ENCODE measurements around the gene BOD1L1.

BOD1L1 gene

DNA sequence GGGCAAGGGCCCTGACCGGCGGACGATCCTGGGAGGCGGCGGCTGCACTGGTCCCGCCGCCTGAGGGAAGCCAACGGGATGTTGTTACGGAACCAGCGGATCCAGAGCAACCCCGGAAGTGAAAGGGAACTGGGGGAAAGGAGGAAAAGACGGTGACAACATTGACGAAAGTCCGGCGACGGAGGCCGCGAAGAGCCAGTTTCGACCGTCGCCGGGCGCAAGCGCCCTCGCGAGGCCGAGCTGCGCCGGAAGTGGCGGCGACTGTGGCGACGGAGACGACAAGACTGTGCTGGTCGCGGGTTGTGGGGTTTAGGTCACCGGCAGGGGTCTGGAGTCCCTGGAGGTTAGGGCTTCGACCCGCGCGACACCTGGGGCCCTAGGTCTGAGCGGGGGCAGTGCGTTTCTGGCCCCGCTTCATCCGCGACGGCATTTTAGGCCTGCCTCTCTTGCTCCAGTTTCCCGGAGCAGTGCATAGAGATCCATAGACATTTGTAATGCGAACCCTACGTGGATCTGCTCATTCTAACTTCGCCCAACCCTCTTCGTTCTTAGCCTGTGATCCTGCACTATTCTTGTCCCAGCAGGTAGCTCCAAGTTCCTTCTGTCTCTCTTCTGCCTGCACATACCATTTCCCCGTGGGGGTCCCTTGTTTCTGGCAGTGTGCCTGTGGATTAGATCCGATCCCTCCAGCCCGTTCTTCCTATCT lies at the start of gene BOD1L1:
TSS of gene BOD1L1 (minus strand) at position 120 of the 706 bp plus-strand sequence. CDS start 138 bp downstream, outside the sequence.
- peak within 1 kb of the TSS; percentile 98 for H3K4me3 ChIP-seq (ENCODE audit: control insufficient read depth, low read depth, low read length)
- peak; percentile 90 for DNase-seq (ENCODE audit: low read depth)
- peak; percentile 41 for TF ChIP-seq CTCF (conservative IDR thresholded peaks at IDR 0.05; ENCODE audit: control insufficient read depth, insufficient read depth, low read depth, low read length)

- no peak for TF ChIP-seq CTCF (conservative IDR thresholded peaks at IDR 0.05; ENCODE audit: control insufficient read depth, insufficient read depth, low read depth, low read length)
- H3K4me3 ChIP-seq (ENCODE audit: control insufficient read depth, low read depth, low read length): no peak overlapping the region
- no peak for DNase-seq (ENCODE audit: low read depth)
Measured at GRCh38 chr4:13674971-13675370, 47.4 kb upstream of the BOD1L1 start.

DNA sequence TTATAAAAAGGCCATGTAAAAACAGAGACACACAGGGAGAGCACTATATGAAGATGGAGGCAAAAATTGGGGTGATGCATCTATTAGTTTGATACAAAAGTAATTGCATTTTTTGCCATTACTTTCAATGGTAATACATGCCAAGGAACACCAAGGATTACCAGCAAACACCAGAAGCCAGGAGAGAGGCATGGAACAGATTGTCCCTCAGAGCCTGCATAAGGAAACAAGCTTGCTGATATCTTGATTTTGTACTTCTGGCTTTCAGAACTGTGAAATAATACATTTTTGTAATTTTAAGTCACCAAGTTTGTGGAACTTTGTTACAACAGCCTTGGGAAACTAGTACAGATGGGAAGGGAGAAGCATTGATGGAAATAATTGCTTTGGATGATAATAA lies 45.6 kb upstream of the BOD1L1 start:
- no peak overlapping the region for H3K4me3 ChIP-seq (ENCODE audit: control insufficient read depth, low read depth, low read length)
- no peak for TF ChIP-seq CTCF (conservative IDR thresholded peaks at IDR 0.05; ENCODE audit: control insufficient read depth, insufficient read depth, low read depth, low read length)
- DNase-seq (ENCODE audit: low read depth): no peak

DNA sequence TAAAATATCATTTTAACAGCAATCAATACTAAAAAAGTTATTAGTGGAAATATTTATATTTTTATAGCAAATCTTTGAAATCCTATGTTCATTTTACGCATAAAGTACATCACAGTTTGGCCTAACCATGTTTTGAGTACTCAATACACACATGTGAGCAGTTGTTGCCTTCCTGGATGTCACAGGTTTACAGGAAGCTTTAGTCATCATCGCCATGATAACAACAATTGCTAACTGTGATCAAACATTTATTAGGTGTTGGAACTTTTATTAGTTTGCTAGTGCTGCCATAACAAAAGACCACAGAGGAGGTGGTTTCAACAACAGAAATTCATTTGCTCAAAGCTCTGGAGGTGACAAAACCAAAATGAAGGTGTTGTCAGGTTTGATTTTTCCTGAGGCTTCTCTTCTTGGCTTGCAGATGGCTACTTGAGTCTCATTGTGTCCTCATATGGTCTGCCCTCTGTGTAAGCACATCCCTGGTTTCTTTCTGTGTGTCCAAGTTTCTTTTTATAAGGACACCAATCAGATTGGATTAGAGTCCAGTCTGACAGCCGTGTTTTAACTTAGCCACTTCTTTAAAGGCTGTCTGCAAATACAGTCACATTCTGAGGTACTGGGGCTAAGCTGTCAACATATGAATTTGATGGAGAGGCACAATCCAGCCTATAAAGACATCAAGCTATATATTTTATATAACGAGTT lies 43.1 kb upstream of the BOD1L1 start:
- no peak for TF ChIP-seq CTCF (conservative IDR thresholded peaks at IDR 0.05; ENCODE audit: control insufficient read depth, insufficient read depth, low read depth, low read length)
- H3K4me3 ChIP-seq (ENCODE audit: control insufficient read depth, low read depth, low read length): no peak overlapping the region
- no peak for DNase-seq (ENCODE audit: low read depth)

DNA sequence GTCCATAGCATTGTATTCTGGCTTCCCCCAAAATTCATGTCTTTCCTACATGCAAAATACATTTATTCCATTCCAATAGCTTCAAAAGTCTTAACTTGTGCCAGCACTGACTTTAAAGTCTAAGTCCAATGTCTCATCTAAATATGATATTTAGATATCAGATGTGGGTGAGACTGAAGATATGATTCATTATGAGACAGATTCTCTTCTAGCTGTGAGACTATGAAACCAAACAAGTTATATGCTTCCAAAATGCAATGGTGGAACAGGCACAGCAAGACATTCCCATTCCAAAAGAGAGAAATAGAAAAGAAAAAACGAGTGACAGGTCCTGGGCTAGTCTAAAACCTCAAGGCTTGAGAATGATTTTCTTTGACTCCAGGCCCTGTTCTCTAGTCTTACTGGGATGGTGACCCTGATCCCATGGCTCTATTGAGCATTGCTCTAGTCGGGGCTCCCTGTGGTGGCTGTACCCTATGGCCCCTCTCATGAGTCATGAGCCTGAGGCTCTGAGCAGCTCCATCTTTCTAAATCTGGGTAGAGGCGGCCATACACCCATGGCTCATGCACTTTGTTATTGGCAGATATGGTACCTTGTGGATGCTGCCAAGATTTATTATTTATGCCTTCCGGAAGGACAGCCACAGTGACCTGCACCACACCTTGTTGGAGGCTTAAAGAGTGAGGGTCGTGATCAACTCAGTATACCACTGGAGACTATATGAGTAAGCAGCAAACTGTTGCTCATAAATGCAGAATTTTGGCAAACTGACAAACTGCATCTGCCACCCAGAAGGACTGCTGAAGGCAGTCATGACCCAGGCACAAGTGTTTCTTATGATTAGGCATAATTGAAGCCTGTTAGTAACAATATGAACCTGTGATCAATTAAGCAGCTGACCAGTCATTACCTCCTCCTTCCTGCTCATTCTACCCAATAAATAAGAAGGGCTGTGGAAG lies 38.5 kb upstream of the BOD1L1 start:
- DNase-seq (ENCODE audit: low read depth): peak; percentile 62
- H3K4me3 ChIP-seq (ENCODE audit: control insufficient read depth, low read depth, low read length): no peak overlapping the region
- TF ChIP-seq CTCF (conservative IDR thresholded peaks at IDR 0.05; ENCODE audit: control insufficient read depth, insufficient read depth, low read depth, low read length): no peak

DNA sequence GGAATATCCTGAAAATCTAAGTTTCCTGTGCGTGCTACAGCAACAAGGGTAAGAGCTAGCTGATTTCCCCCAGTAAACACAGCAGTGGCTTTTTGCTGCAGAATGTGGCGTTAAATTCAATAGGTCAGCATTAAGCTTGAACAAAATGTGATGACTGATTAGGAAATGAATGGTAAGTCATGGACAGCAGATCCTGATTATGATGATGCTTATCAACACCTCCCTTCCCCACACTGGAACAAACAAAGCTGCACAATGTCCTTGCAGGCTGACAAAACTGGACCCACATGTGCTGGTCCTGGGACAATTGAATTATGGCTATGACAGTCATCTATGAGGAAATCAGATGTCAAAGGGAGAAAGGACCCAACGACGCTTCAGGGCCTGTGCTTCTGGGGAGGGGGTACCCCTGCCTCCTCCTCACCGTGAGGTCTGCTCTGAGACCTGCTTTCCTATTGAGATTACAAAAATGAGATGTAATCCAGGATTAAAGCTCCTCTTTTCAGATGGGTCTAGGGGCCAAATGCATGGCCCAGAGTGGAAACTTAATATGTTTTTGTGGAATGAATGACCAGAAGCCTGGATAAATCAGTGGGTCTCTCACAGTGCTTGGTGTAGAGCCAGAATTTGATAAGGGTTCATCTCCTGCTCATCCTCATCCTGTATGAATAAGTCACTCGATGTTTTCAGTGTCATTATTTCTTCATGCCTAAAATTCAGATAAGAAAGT lies 32.0 kb upstream of the BOD1L1 start:
- H3K4me3 ChIP-seq (ENCODE audit: control insufficient read depth, low read depth, low read length): no peak overlapping the region
- TF ChIP-seq CTCF (conservative IDR thresholded peaks at IDR 0.05; ENCODE audit: control insufficient read depth, insufficient read depth, low read depth, low read length): no peak
- no peak for DNase-seq (ENCODE audit: low read depth)
